Sigmoid colon (tissue), 4 donors: ENCODE results near the gene BLTP3A.

Source experiments
- EP300 ChIP-seq, 4 donors: sonication (generic); formaldehyde crosslinking; IDR thresholded peaks; one replicate each; pipeline ENCODE4 v1.6.1; 2017; ENCODE audit warnings: antibody characterized with exemption in 4 of 4
- POLR2A ChIP-seq, 2 donors: fragments of 450-650 bp; IDR thresholded peaks; one replicate each; pipeline ENCODE4 v1.6.1; 2016; ENCODE audit warnings: antibody characterized with exemption in 2 of 2, mild to moderate bottlenecking in 2 of 2, moderate library complexity in 2 of 2
- POLR2AphosphoS5 ChIP-seq, 4 donors: sonication (generic); formaldehyde crosslinking; IDR thresholded peaks; one replicate each; pipeline ENCODE4 v1.6.1; 2017; ENCODE audit warnings: antibody characterized with exemption in 4 of 4
- TF ChIP-seq, protein P1 (sequence below), 4 experiments: fragments of 450-650 bp in 3 of 4; fragments of 200-600 bp in 1 of 4; IDR thresholded peaks; one replicate each; pipeline ENCODE4 v1.5.1; 2016 to 2019; ENCODE audit warnings: antibody characterized with exemption in 4 of 4, mild to moderate bottlenecking in 3 of 4, moderate library complexity in 2 of 4

DNA sequence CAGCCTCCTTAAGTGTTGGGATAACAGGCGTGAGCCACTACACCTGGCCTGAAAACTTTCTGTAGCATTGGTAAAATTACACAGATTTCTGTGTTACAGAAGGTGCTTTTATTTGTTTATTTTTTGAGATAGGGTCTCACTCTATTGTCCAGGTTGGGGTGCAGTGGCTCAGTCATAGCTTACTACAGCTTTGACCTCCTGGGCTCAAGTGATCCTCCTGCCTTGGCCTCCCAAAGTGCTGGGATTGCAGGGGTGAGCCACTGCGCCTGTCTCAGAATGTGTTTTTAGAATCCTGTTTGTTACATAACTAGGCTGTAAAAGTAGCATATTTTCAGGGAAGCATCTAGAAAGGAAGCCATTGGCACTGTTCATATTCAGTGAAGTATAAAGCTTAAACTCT lies 16.9 kb upstream of the BLTP3A start:
- no peak for TF ChIP-seq POLR2A (IDR thresholded peaks at IDR 0.05)
- TF ChIP-seq, protein P1, sequence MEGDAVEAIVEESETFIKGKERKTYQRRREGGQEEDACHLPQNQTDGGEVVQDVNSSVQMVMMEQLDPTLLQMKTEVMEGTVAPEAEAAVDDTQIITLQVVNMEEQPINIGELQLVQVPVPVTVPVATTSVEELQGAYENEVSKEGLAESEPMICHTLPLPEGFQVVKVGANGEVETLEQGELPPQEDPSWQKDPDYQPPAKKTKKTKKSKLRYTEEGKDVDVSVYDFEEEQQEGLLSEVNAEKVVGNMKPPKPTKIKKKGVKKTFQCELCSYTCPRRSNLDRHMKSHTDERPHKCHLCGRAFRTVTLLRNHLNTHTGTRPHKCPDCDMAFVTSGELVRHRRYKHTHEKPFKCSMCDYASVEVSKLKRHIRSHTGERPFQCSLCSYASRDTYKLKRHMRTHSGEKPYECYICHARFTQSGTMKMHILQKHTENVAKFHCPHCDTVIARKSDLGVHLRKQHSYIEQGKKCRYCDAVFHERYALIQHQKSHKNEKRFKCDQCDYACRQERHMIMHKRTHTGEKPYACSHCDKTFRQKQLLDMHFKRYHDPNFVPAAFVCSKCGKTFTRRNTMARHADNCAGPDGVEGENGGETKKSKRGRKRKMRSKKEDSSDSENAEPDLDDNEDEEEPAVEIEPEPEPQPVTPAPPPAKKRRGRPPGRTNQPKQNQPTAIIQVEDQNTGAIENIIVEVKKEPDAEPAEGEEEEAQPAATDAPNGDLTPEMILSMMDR (IDR thresholded peaks at IDR 0.05) = no peak
- no peak for TF ChIP-seq POLR2AphosphoS5 (IDR thresholded peaks at IDR 0.05)
- TF ChIP-seq EP300 (IDR thresholded peaks at IDR 0.05) = no peak
